IPS DF 19.7 (cell line): ENCODE measurements around the gene GNAT3.

Experiments used
- DNase-seq: peaks from one replicate; pipeline ENCODE4 v3.0.0-alpha.2; 2013; ENCODE audit warnings: low read depth, low spot score

Gene GNAT3

GRCh38 chr7:80463272-80463920 lies 48.5 kb downstream of the GNAT3 start:
- no peak for DNase-seq

GRCh38 chr7:80460857-80461256 lies 51.0 kb downstream of the GNAT3 start:
- no peak for DNase-seq

- no peak for DNase-seq
Measured at GRCh38 chr7:80459776-80460510, 51.9 kb downstream of the GNAT3 start.

GRCh38 chr7:80458822-80459725 lies 52.8 kb downstream of the GNAT3 start:
- no peak for DNase-seq

- no peak for DNase-seq
Measured at GRCh38 chr7:80453699-80454340, 58.0 kb downstream of the GNAT3 start.

GRCh38 chr7:80450621-80451308 lies 61.1 kb downstream of the GNAT3 start:
- no peak for DNase-seq

GRCh38 chr7:80449836-80450235 lies 62.0 kb downstream of the GNAT3 start:
- DNase-seq: no peak

- DNase-seq: no peak
Measured at GRCh38 chr7:80445351-80445750, 66.5 kb downstream of the GNAT3 start.

GRCh38 chr7:80444811-80445210 lies 67.1 kb downstream of the GNAT3 start:
- no peak for DNase-seq

GRCh38 chr7:80443325-80443724 lies 68.5 kb downstream of the GNAT3 start:
- no peak for DNase-seq

GRCh38 chr7:80440883-80441282 lies 71.0 kb downstream of the GNAT3 start:
- DNase-seq: no peak

- DNase-seq: no peak
Measured at GRCh38 chr7:80439894-80440821, 71.7 kb downstream of the GNAT3 start.

- no peak for DNase-seq
Measured at GRCh38 chr7:80435521-80435920, 76.3 kb downstream of the GNAT3 start.

- no peak for DNase-seq
Measured at GRCh38 chr7:80434047-80434446, 77.8 kb downstream of the GNAT3 start.

- DNase-seq: no peak
Measured at GRCh38 chr7:80432166-80432565, 79.7 kb downstream of the GNAT3 start.

- no peak for DNase-seq
Measured at GRCh38 chr7:80429181-80429580, 82.7 kb downstream of the GNAT3 start.

- DNase-seq: peak; percentile 12
Measured at GRCh38 chr7:80428161-80429054, 83.5 kb downstream of the GNAT3 start.

- no peak for DNase-seq
Measured at GRCh38 chr7:80427218-80427617, 84.6 kb downstream of the GNAT3 start.

- no peak for DNase-seq
Measured at GRCh38 chr7:80420876-80421275, 91.0 kb downstream of the GNAT3 start.
